Endothelial cell of umbilical vein (primary cell): Measurements from ENCODE around the gene OGFOD2. TPM values are rescaled to one million over a fixed set of nuclear protein-coding genes. Genes with fewer than 3 reads are reported as not detected.

Source experiments
- BruUV-seq: library from RNA; stranded (reverse); fragments of 400-500 nt; replicated peaks from 2 replicates; lab custom pipeline; 2021; lab: Mats Ljungman, UMichigan
- CTCF ChIA-PET: fragments of 300-600, 350-600 bp; sonication (Branson Sonifier 250); formaldehyde crosslinking; loops from one replicate; lab custom pipeline; 2021; ENCODE audit warnings: antibody characterized with exemption, inconsistent platforms; lab: Charles Lee
- POLR2A ChIA-PET: fragments of 300-600, 350-600 bp; sonication (Branson Sonifier 250); formaldehyde crosslinking; loops from one replicate; lab custom pipeline; 2021; ENCODE audit warnings: antibody characterized with exemption, inconsistent platforms; lab: Charles Lee
- DNase-seq: peaks from one replicate; pipeline ENCODE4 v3.0.0-alpha.2; 2011; ENCODE audit warnings: low read depth, low spot score
- FAIRE-seq: peaks from 2 replicates; lab custom pipeline; 2011; peaks lifted over from hg19 to GRCh38; lab: Jason Lieb, UNC
- H2AFZ ChIP-seq: 2 replicates; pipeline ENCODE4 v1.6.0; 2012; ENCODE audit warnings: low read depth, low read length, control low read depth, inconsistent platforms
- H3K27ac ChIP-seq: 2 replicates; pipeline ENCODE4 v1.5.1; 2011; ENCODE audit warnings: low read depth, mild to moderate bottlenecking, control low read depth, low read length, moderate library complexity; ENCODE audit not compliant: insufficient read depth
- H3K27me3 ChIP-seq, 2 experiments: 2 replicates each; pipeline versions ENCODE4 v1.6.0 to v1.6.1; 2011; ENCODE audit warnings: low read length in 2 of 2, mixed read lengths in 1 of 2; ENCODE audit not compliant: control insufficient read depth in 2 of 2, insufficient read depth in 2 of 2
- H3K36me3 ChIP-seq, 2 experiments: 2 replicates in 1 of 2; 3 replicates in 1 of 2; pipeline ENCODE4 v1.5.1; 2011; ENCODE audit warnings: low read length in 2 of 2, mild to moderate bottlenecking in 1 of 2, moderate library complexity in 1 of 2; ENCODE audit not compliant: control insufficient read depth in 2 of 2, insufficient read depth in 2 of 2; ENCODE audit errors: extremely low read depth in 1 of 2
- H3K4me1 ChIP-seq: 3 replicates; pipeline ENCODE4 v1.5.1; 2011; ENCODE audit warnings: mild to moderate bottlenecking, low read length; ENCODE audit not compliant: control insufficient read depth, insufficient read depth; ENCODE audit errors: extremely low read depth
- H3K4me2 ChIP-seq: 2 replicates; pipeline ENCODE4 v1.6.1; 2011; ENCODE audit warnings: low read length, control low read depth, mixed read lengths; ENCODE audit not compliant: insufficient read depth
- H3K4me3 ChIP-seq, 3 experiments: fragments of 200-600 bp in 1 of 3; sonication (generic), shearing (Covaris generic) in 1 of 3; replicated peaks in 1 of 3; 2 replicates each; pipeline ENCODE4 v1.5.1; 2011 to 2016; ENCODE audit warnings: control low read depth in 3 of 3, low read length in 3 of 3, mild to moderate bottlenecking in 2 of 3, inconsistent platforms in 1 of 3, low read depth in 1 of 3, moderate library complexity in 1 of 3; ENCODE audit not compliant: insufficient read depth in 1 of 3
- H3K79me2 ChIP-seq: 2 replicates; pipeline ENCODE4 v1.6.0; 2012; ENCODE audit warnings: low read length, inconsistent platforms; ENCODE audit not compliant: control insufficient read depth, insufficient read depth
- H3K9ac ChIP-seq: replicated peaks from 2 replicates; pipeline ENCODE3; 2011; ENCODE audit warnings: low read length, control low read depth; ENCODE audit not compliant: insufficient read depth; ENCODE audit errors: extremely low read depth
- H3K9me1 ChIP-seq: replicated peaks from 3 replicates; pipeline ENCODE4 v1.6.0; 2011; ENCODE audit warnings: mild to moderate bottlenecking, low read length; ENCODE audit not compliant: control insufficient read depth, insufficient read depth; ENCODE audit errors: extremely low read depth
- H3K9me3 ChIP-seq: replicated peaks from 2 replicates; pipeline ENCODE4 v1.5.1; 2012; ENCODE audit warnings: low read length, inconsistent platforms; ENCODE audit not compliant: control insufficient read depth, insufficient read depth
- H4K20me1 ChIP-seq: replicated peaks from 2 replicates; pipeline ENCODE3; 2011; ENCODE audit warnings: mild to moderate bottlenecking, low read length; ENCODE audit not compliant: control insufficient read depth, insufficient read depth; ENCODE audit errors: extremely low read depth
- CTCF ChIP-seq, 2 donors: IDR thresholded peaks; 1 replicate in 1 of 2; 2 replicates in 1 of 2; pipeline ENCODE4 v1.5.1; 2011; ENCODE audit warnings: low read length in 2 of 2, mild to moderate bottlenecking in 2 of 2, moderate library complexity in 2 of 2, control low read depth in 1 of 2, inconsistent platforms in 1 of 2, low read depth in 1 of 2; ENCODE audit not compliant: insufficient read depth in 1 of 2; ENCODE audit errors: extremely low read depth in 1 of 2
- FOS ChIP-seq: IDR thresholded peaks from 2 replicates; pipeline ENCODE4 v1.6.1; 2011; ENCODE audit warnings: mild to moderate bottlenecking, low read length, moderate library complexity, borderline replicate concordance; ENCODE audit not compliant: insufficient read depth
- GATA2 ChIP-seq: IDR thresholded peaks from 2 replicates; pipeline ENCODE4 v1.7.0; 2011; ENCODE audit warnings: low read depth, mild to moderate bottlenecking, moderate library complexity, mixed read lengths, low read length; ENCODE audit not compliant: insufficient read length, insufficient read depth
- MAX ChIP-seq: IDR thresholded peaks from 2 replicates; pipeline ENCODE4 v1.6.1; 2011; ENCODE audit not compliant: insufficient read depth, insufficient read length
- MYC ChIP-seq: IDR thresholded peaks from one replicate; pipeline ENCODE4 v1.6.1; 2011; ENCODE audit warnings: mild to moderate bottlenecking, low read depth, low read length
- POLR2AphosphoS5 ChIP-seq: IDR thresholded peaks from 2 replicates; pipeline ENCODE4 v1.6.1; 2012; ENCODE audit warnings: low read depth, mild to moderate bottlenecking, control low read depth, low read length, moderate library complexity; ENCODE audit not compliant: insufficient read depth
- dilution Hi-C: fragments of 300-500 bp; cut with MboI; formaldehyde crosslinking; loops from one replicate; pipeline ENCODE4 v1.15.0; 2019; ENCODE audit warnings: low sequenced_read_pairs; ENCODE audit not compliant: extremely low pct_ligation_motif_present
- intact Hi-C: fragments of 100-400 bp; cut with micrococcal nuclease; formaldehyde crosslinking; loops from one replicate; pipeline ENCODE4 v1.10.0; 2022
- polyA plus RNA-seq, 4 experiments: library from polyadenylated mRNA; depleted of rRNA in 3 of 4; stranded (reverse) in 3 of 4; unstranded in 1 of 4; fragments of >200 nt; gene quantifications; 2 replicates each; pipeline versions ENCODE4 v1.2.1 to v1.2.3, GENCODE V29; 2011 to 2012; ENCODE audit warnings: missing spikeins in 1 of 4
- total RNA-seq: library from RNA; stranded (reverse); gene quantifications from 2 replicates; pipeline ENCODE4 v1.2.3, GENCODE V29; 2021

OGFOD2 gene
- total and polyA plus RNA-seq, 2 donors (not counting 3 experiments of a cell fraction or from before 2014, with no cell fraction given) = 16.8 to 24.1 TPM

GRCh38 chr12:123003257-123003656 lies 28.2 kb downstream of the OGFOD2 start:
- no peak overlapping the region for H3K4me2 ChIP-seq
- no peaks in the 10 kb centered on the region for H3K9me3 ChIP-seq
- DNase-seq (no peak), FAIRE-seq (no peak)
- H3K27me3 ChIP-seq = no peaks in the 10 kb centered on the region
- H3K4me3 ChIP-seq = no peak overlapping the region
- no peaks in the 10 kb centered on the region for H3K4me1 ChIP-seq
- BruUV-seq = no TSS peak
- H3K36me3 ChIP-seq = no peaks in the 10 kb centered on the region
- H2AFZ ChIP-seq = no peak overlapping the region
- no peaks in the 10 kb centered on the region for H4K20me1 ChIP-seq
- H3K79me2 ChIP-seq = no peaks in the 10 kb centered on the region
- H3K27ac ChIP-seq = no peak overlapping the region
- ChIA-PET POLR2A (no interaction called here), CTCF (interaction anchor here (0.5 kb wide), 2 partner anchors 579 to 614 kb away, joined by 3 read pairs; no protein-coding TSS in a partner anchor)
- no peak overlapping the region for H3K9ac ChIP-seq
- H3K9me1 ChIP-seq = no peaks in the 10 kb centered on the region
- intact Hi-C loops (loop anchor here (10.0 kb wide), 1 partner anchor 1182 kb away; no protein-coding TSS in a partner anchor), dilution Hi-C loops (no loop called here)
- TF ChIP-seq MAX (no peak), FOS (no peak), MYC (no peak), CTCF (IDR thresholded peaks at IDR 0.05; ENCODE audit: extremely low read depth in 1 of 2, insufficient read depth in 1 of 2, low read depth in 1 of 2, low read length in 2 of 2) (no peak), POLR2AphosphoS5 (no peak), GATA2 (no peak)
